AG04450 (cell line): ENCODE measurements around the gene ITPK1. TPM values are rescaled to one million over a fixed set of nuclear protein-coding genes. Genes with fewer than 3 reads are reported as not detected.

Source experiments
- CTCF ChIA-PET: fragments of 300-600, 350-600 bp; formaldehyde crosslinking; extraction: SDS; loops from one replicate; lab custom pipeline; 2022; ENCODE audit warnings: antibody characterized with exemption, inconsistent platforms; lab: Charles Lee
- POLR2A ChIA-PET: fragments of 350-600 bp; formaldehyde crosslinking; extraction: SDS; loops from one replicate; lab custom pipeline; 2021; ENCODE audit warnings: antibody characterized with exemption, inconsistent platforms; lab: Yijun Ruan, JAX
- DNase-seq: peaks from one replicate; pipeline ENCODE4 v3.0.0-alpha.2; 2011; ENCODE audit warnings: low read depth, low spot score
- H3K27ac ChIP-seq: one replicate; pipeline ENCODE4 v1.5.1; 2012; ENCODE audit warnings: low read depth, low read length, control low read depth
- H3K27me3 ChIP-seq: one replicate; pipeline ENCODE4 v1.6.0; 2012; ENCODE audit warnings: low read length; ENCODE audit not compliant: control insufficient read depth, insufficient read depth
- H3K4me3 ChIP-seq: 2 replicates; pipeline ENCODE4 v1.5.1; 2011; ENCODE audit warnings: mild to moderate bottlenecking, low read depth, low read length, control low read depth
- H3K9me3 ChIP-seq: 2 replicates; pipeline ENCODE4 v1.5.1; 2012; ENCODE audit warnings: low read length; ENCODE audit not compliant: control insufficient read depth, insufficient read depth
- polyA plus RNA-seq: library from polyadenylated mRNA; depleted of rRNA; stranded (reverse); fragments of >200 nt; gene quantifications from 2 replicates; pipeline ENCODE4 v1.2.3, GENCODE V29; 2011
- TF ChIP-seq, protein P1 (sequence below): IDR thresholded peaks from 2 replicates; pipeline ENCODE4 v1.5.1; 2011; ENCODE audit warnings: low read depth, low read length, control low read depth, inconsistent platforms

The ITPK1 gene
- polyA plus RNA-seq, 1 experiment, result 13.6 TPM

- TF ChIP-seq, protein P1, sequence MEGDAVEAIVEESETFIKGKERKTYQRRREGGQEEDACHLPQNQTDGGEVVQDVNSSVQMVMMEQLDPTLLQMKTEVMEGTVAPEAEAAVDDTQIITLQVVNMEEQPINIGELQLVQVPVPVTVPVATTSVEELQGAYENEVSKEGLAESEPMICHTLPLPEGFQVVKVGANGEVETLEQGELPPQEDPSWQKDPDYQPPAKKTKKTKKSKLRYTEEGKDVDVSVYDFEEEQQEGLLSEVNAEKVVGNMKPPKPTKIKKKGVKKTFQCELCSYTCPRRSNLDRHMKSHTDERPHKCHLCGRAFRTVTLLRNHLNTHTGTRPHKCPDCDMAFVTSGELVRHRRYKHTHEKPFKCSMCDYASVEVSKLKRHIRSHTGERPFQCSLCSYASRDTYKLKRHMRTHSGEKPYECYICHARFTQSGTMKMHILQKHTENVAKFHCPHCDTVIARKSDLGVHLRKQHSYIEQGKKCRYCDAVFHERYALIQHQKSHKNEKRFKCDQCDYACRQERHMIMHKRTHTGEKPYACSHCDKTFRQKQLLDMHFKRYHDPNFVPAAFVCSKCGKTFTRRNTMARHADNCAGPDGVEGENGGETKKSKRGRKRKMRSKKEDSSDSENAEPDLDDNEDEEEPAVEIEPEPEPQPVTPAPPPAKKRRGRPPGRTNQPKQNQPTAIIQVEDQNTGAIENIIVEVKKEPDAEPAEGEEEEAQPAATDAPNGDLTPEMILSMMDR, result no peak
- Histone ChIP-seq H3K4me3 (no peak overlapping the region), H3K27ac (no peak overlapping the region), H3K9me3 (no peaks in the 10 kb centered on the region; the same call in 1 of the 2 replicates), H3K27me3 (no peaks in the 10 kb centered on the region)
- no peak for DNase-seq
- POLR2A ChIA-PET, result interaction anchor here (0.6 kb wide), 1 partner anchor 10 kb away, joined by 4 read pairs; no protein-coding TSS in a partner anchor
- CTCF ChIA-PET, result interaction anchor here (0.6 to 8.0 kb wide), 5 partner anchors 8 to 72 kb away, joined by 4 to 68 read pairs (median 6); no protein-coding TSS in a partner anchor
These were observed 10.4 kb downstream of the ITPK1 start for GRCh38 chr14:93105362-93105761.

GRCh38 chr14:93104961-93105360, 10.8 kb downstream of the ITPK1 start:
- ChIA-PET CTCF (interaction anchor here (0.6 to 8.0 kb wide), 5 partner anchors 8 to 73 kb away, joined by 4 to 68 read pairs (median 6); no protein-coding TSS in a partner anchor), POLR2A (interaction anchor here (0.6 to 0.7 kb wide), 2 partner anchors 8 to 10 kb away, joined by 3 to 4 read pairs; no protein-coding TSS in a partner anchor)
- Histone ChIP-seq H3K4me3 (no peak overlapping the region), H3K27ac (no peak overlapping the region), H3K27me3 (no peaks in the 10 kb centered on the region), H3K9me3 (no peaks in the 10 kb centered on the region; the same call in 1 of the 2 replicates)
- TF ChIP-seq, protein P1, result peak; percentile 6; the same call in 1 of the 2 replicates
- no peak for DNase-seq

DNA sequence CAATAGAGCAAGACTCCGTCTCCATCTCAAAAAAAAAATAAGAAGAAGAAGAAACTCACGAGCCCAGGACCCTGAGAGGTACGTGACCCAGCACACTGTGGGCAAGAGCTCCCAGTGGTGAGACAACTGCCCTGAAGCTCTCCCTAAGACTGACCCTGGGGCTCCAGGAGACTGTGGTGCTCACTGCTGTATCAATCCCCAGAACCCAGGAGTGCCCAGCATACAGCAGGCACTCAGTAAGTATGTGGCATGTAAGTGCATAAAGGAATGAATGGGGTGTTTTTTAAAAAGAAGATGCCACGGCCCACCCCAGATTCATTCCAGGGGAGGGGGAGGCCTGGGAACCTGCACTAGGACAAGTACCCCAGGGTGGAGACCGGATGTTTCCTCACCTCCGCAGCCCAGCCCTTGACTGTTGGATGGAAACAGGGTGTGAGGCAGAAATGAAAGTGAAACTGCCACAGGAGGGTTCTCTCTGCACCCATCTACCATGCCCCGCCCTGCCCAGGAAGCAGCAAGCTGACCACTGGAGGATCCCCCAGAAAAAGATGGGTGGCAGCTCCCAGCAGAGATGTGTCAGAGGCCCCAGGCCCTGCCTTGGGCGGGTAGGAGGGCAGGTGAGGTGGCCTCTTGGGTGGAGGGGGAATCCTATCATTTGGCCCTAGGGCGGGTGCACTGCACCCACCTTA, 12.2 kb downstream of the ITPK1 start:
- Histone ChIP-seq H3K4me3 (no peak overlapping the region), H3K27ac (no peak overlapping the region), H3K27me3 (no peaks in the 10 kb centered on the region), H3K9me3 (no peaks in the 10 kb centered on the region; the same call in 1 of the 2 replicates)
- POLR2A ChIA-PET, result no interaction called here
- DNase-seq, result no peak
- TF ChIP-seq, protein P1, result no peak
- CTCF ChIA-PET, result interaction anchor here (8.0 kb wide), 1 partner anchor 10 kb away, joined by 68 read pairs; no protein-coding TSS in a partner anchor

DNA sequence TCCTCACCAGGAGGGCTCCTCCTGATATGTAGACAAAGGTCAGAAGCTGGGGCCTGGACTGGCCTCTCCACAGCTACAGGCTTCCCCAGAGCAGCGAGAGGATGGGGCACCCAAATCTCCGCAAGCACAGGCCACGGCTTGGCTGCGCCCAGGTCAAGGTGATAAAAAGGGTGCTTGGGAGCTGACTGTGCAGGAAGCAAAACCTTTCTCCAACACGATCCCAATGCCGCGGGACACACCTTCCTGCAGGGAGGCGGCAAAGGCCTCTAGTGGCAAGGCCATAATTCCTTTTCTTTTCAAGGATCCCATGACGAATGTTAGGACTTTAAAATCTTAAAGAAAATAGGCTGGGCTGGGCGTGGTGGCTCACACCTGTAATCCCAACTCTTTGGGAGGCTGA, 13.6 kb downstream of the ITPK1 start:
- CTCF ChIA-PET, result interaction anchor here (8.0 kb wide), 1 partner anchor 11 kb away, joined by 68 read pairs; no protein-coding TSS in a partner anchor
- no peak for DNase-seq
- Histone ChIP-seq H3K27ac (no peak overlapping the region), H3K27me3 (no peaks in the 10 kb centered on the region), H3K9me3 (no peaks in the 10 kb centered on the region; the same call in 1 of the 2 replicates), H3K4me3 (no peak overlapping the region)
- TF ChIP-seq, protein P1, result no peak
- POLR2A ChIA-PET, result no interaction called here

GRCh38 chr14:93101181-93101580, 14.5 kb downstream of the ITPK1 start:
- POLR2A ChIA-PET, result no interaction called here
- Histone ChIP-seq H3K27ac (no peak overlapping the region), H3K4me3 (no peak overlapping the region), H3K9me3 (no peaks in the 10 kb centered on the region; the same call in 1 of the 2 replicates), H3K27me3 (no peaks in the 10 kb centered on the region)
- no peak for DNase-seq
- CTCF ChIA-PET, result interaction anchor here (8.0 kb wide), 1 partner anchor 12 kb away, joined by 68 read pairs; no protein-coding TSS in a partner anchor
- TF ChIP-seq, protein P1, result no peak
